GM18505 (cell line): ENCODE measurements around the gene DYSF.

Experiments used
- ATAC-seq: cut with Tn5 transposase; IDR thresholded peaks from one replicate; pipeline ENCODE4 v1.9.1; 2021; ENCODE audit not compliant: unreplicated experiment
- POLR2A ChIP-seq: IDR thresholded peaks from 4 replicates; pipeline ENCODE4 v1.6.1; 2011; ENCODE audit warnings: borderline replicate concordance; ENCODE audit not compliant: insufficient read depth, insufficient read length; ENCODE audit errors: extremely low read depth

Gene DYSF

GRCh38 chr2:71452565-71452964 is 796 bp upstream of the DYSF start:
- no peak for TF ChIP-seq POLR2A
- ATAC-seq, result no peak

- no peak for ATAC-seq
- no peak for TF ChIP-seq POLR2A
Measured at GRCh38 chr2:71454221-71455010, 1.1 kb downstream of the DYSF start.

GRCh38 chr2:71455011-71455740 is 1.8 kb downstream of the DYSF start:
- no peak for TF ChIP-seq POLR2A
- ATAC-seq, result no peak

GRCh38 chr2:71455741-71456569 is 2.6 kb downstream of the DYSF start:
- ATAC-seq, result no peak
- TF ChIP-seq POLR2A, result no peak

- ATAC-seq, result no peak
- no peak for TF ChIP-seq POLR2A
Measured at GRCh38 chr2:71456617-71457016, 3.3 kb downstream of the DYSF start.

- no peak for TF ChIP-seq POLR2A
- ATAC-seq, result no peak
Measured at GRCh38 chr2:71457123-71457915, 4.0 kb downstream of the DYSF start.

GRCh38 chr2:71457923-71458322 is 4.6 kb downstream of the DYSF start:
- ATAC-seq, result no peak
- no peak for TF ChIP-seq POLR2A

GRCh38 chr2:71458413-71459083 is 5.2 kb downstream of the DYSF start:
- no peak for TF ChIP-seq POLR2A
- no peak for ATAC-seq

- no peak for ATAC-seq
- no peak for TF ChIP-seq POLR2A
Measured at GRCh38 chr2:71459084-71459431, 5.7 kb downstream of the DYSF start.

GRCh38 chr2:71460056-71460455 is 6.7 kb downstream of the DYSF start:
- no peak for ATAC-seq
- no peak for TF ChIP-seq POLR2A

GRCh38 chr2:71460595-71461303 is 7.4 kb downstream of the DYSF start:
- no peak for ATAC-seq
- no peak for TF ChIP-seq POLR2A

GRCh38 chr2:71461304-71461671 is 7.9 kb downstream of the DYSF start:
- ATAC-seq, result no peak
- TF ChIP-seq POLR2A, result no peak
